Limb (tissue), 2 donors: ENCODE data around the gene TNNI3K.

ENCODE experiments used
- DNase-seq, 2 donors: peaks; one replicate each; pipeline ENCODE4 v3.0.0-alpha.2; 2016; ENCODE audit errors: extremely low spot score in 2 of 2

TNNI3K gene

DNA sequence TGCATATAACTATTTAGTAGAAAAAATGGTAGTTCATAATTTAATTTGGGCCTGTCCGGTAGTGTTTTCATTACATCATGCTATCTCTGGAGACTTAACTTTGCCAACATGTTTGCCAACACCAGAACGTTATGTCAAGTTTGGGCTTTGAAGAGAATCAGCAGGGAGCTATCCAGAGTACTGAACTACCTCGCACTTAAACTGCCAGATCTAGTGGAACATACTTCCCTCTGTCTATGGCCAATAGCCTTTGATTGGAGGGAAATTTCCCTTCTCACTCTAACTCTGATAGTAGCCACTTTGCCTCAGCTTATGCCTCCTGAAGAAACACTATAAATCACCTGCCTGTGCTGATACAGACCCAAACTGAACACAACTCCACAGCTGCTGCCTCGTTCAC lies 267.2 kb downstream of the TNNI3K start:
- peak in 1 of 2 donors; percentile 71 for DNase-seq

DNA sequence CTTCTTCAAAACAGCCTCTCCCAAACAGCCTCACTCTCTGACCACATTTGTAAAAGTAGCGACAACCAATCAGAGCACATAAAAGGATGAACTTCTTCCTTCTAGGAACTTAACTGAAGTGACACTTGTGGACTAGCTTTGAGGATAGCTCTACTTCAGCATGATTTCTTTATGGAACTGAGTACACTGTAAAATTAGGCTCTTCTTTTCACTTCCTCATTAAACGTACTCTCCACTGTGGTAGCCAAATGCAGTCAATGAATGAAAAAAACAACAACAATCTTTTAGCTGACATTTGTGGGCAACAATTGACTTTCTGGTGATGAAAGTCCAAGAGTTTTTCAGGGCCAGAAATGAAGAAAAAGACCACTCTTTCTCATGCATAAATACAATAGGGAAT lies 267.7 kb downstream of the TNNI3K start:
- no peak for DNase-seq

DNA sequence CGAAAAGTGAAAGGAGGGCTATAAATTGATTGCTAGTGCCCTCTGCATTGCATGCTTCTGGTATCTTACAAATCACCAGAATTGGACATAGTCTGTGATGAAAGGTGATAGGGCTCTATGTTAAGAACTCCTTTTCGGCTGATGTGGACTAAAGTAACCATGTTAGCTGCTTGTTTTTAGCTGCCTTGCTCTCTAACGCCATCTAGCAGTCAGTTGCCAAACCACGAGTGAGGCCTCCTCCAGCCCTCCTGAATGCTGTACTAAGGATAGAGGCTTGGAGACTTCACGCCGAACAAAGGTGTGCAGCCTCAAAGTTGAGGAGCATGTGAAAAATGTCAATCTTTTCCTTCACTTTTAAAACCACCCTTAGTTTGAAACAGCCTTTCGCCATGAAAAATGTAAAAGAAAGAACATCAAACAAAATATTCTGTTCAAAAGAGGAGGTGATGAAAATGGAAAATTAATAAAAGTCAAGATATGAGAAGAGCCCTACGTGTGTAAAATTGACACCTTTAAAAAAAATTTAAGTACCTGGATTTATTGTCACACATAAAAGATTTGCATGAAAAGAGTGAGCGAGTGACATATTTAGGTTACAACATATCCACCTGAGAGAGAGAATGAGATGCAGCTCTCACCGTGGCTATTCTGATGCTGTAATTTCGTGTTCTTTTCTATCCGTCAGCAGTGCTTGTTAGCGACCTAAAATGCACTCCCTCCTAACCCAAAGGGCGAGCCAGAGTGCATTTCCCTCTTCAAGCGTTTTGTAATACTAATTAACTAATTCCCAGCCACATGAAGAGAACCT lies 269.1 kb downstream of the TNNI3K start:
- DNase-seq, result peak; percentile 23 to 74

DNA sequence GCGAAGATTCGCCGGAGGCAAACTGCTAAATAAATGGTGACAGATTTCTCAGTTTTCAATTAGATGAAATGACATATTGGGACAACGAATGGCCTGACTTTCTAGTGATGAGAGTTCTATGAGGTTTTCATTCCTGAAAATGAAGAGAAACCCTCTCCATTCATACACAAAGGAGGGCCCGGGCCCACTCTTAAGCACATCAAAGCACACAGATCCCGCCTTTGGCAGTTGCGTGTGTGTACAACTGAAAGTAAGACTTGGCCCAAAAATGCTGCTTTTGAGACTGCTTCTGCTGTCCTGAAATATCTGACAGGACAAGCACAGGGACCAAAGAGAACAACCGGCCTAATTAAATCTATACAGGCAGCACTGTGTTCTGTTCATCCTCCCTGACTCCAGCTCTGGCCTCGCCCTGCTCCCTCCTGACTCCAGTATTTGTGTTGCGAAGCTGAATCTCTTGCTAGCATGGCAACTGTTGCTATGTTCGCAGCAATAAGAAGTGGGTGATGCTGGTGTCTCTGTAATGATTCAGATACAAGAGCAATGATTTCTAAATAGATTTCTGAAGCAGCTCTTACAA lies 269.8 kb downstream of the TNNI3K start:
- DNase-seq, result peak in 1 of 2 donors; percentile 35

DNA sequence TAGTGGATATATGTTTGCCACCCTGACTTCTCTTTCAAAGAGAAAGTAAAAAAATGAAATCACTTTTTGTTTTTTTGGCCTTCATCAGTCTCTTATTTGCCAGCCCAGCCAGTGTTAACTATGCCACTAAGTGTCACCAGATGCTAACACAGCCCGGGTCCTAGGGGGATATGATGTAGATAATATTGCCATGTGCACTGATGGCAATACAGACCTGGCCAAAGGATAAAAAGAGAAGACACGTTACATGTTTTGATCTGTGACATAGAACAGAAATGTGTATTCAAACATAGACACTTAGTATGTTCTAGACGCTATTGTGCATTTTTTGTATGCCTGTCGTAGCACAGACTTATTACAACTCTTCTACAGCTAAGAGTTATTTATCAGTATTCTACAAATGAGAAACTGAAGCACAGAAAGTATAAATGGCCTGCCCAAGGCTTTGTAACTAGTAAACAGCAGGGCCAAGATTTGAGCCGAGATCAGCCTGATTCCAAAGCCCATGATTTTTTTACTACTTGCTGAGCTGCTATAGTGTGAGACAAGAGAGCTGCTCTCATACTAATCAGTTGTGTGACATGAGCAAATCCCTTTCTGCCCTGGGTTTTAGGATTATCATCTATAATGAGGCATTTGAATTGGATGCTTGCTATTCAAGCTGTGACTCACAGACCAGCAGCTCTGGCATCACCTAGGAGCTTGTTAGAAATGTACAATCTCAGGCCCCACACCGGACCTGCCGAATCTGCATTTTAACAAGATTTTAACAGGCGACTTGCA lies 270.9 kb downstream of the TNNI3K start:
- DNase-seq, result no peak

DNA sequence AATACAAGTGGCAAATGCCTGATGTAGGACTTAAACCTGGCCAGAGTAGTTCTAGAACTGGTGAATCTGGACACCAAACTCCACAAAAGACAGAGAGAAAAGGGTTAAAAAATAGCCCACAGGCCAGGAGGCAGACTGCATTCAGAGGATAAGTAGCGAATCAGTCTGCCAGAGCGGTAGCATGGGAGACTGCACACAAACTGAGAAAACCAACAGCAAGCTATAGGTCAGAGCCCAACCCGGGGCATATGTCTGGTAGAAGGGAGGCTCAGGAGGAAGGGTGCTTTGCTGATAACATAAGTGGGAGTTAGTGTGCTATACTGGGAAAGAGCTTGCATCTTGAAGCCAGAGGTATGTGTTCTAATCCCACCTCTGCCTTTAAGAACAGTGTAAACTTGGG lies 273.3 kb downstream of the TNNI3K start:
- DNase-seq, result no peak

DNA sequence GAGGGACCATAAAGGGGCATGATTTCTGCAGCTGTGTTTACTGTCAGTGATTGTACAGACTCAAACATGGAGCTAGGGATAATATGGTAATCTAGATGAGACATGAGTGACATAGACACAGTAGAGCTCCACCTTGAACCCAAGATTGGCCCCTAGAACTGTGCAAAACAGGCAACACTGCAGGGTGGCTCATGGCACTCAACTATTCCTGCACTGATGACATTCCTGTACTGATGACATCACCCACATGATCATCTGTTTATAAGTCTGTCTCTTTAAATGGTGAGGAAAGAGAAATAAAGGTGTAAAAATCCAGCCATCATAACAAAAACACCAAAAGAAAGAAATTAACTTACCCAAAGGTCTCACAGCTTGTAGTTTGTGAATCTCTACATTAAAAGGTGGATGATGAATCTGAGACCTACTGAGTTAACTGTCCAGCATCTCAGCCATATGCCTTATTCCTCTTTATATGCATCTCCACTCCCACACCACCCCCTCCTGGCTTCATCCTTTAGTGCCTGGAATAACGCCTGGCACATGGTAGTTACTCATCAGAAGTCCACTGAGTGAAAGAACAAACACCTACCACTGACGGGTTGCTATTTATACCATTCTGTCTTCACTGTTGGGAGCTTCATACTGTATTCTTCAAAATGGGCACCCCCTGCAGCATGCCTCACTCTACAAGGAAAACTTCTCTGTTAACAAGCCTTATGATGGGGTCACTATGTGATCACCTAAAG lies 277.2 kb downstream of the TNNI3K start, which contains the start of gene LRRC53:
Gene LRRC53 (minus strand): TSS at position 442 of the 746 bp plus-strand sequence. CDS start 29,262 bp downstream, outside the sequence.
- DNase-seq, result no peak

DNA sequence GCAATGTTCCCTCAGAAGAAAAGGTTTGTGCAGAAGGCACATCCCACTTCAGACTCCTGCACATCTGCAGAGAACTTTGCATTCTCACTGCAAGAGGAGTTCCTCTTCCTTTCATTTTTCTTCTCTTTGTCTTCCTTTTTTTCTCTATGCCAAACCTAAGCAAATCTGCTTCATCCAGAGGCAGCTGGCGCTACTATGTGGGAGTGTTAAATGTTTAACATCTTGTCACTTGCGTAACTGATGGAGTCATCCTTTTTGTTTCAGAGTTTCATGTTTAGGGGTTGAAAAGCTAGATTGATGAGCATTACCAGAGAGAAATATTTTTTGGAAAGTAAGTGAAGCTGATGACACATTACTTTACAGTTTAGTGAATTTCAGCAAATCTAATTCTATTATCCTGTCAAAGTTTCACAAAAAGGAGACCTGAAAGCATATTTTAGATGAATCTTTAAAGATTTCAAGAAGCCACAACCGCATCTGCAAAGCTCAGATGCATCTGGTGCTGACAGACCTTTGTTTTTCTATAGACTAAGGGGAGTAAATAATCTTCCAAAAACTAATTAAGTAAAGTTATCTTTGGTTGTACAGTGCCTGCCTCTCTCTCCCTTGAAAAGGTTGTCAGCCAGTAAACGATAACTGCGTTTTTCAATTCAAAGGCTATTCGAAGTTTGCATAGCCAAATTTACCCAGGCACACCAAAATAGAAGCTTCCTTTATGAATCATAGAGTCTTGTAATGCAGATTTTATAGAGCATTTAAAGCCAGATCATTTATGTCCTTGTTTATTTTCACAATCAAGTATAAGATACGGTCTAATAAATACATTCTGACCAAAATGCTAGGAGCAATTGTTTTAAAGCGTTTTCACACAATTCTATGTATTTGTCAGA lies 278.5 kb downstream of the TNNI3K start:
- DNase-seq, result no peak

DNA sequence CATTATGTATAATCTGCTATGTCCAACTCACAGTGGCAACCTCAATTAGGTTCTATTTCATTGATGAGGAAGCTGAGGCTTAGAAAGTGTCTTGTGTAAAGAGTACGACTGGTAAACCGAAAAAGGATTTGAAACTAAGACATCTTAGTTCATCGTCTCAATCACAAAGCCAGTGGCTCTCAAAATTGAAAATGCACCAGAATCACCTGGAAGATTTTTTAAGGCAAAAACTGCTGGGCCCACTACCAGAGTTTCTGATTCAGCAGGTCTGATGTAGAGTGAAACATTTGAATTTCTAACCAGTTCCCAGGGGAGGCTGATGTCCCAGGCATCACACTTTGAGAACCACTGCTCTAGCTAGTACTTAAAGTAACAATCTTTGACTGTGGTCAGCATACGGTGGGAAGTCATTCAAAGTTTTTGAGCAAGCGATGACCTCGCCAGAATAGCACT lies 282.4 kb downstream of the TNNI3K start:
- DNase-seq, result no peak

DNA sequence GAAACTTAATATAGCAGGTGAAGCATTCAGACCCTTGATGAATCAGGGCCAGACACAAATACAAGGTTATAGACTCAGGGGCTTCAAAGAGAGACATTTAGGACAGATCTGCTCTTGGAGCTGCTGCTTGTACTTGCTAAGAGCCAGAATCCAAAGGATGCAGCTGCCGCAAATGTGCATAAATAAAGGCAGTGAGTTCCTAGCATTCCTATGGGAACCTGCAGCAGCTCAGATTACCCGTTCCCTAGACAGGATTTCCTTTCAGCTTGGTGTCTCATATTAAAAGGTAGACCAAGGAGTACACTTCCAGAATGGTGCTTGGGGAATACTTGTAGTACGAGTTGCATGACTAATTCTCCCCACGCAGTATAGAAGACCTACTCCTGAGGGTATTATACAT lies 287.0 kb downstream of the TNNI3K start:
- peak in 1 of 2 donors; percentile 32 for DNase-seq

DNA sequence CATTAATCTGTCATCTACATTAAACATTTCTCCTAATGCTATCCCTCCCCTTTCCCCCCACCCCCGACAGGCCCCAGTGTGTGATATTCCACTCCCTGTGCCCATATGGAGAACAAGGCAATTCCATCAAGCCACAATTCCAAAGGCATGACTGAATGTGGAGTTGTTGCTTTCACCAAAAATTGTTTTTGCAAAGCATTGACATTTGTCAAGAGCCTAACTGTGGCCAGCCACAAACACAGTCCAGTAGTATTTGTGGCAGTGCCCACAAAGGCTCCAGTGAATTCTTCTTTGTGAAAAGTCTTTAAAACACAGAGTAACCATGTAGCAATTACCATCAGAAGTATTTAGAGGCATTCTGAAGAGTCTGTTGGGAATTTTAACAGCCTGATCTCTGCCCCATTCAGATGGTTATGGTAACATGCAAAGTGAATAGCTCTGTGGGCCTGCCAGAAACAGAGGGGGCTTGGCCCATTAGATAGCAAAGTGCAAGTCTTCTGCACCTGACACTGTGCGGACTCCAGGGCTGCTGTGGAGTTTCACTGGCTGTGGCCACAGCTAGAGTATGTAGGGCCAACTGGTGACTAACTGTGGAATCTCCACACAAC lies 288.8 kb downstream of the TNNI3K start:
- no peak for DNase-seq

DNA sequence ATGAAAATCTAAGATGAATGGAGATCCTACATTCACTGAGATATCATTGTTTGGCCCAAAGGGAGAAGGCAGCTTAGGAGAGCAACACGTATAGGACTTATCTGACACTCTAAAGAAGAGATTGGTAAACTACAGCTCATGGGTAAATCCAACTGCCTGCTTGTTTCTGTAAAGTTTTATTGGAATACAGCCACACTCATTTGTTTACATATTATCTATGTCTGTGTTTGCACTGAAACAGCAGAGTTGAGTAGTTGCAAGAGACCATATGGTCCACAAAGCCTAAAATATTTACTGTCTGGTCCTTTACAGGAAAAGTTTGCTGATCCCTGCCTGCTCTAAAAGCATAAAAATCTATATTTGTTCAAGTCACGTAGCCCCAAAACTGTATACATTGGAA lies 291.5 kb downstream of the TNNI3K start:
- DNase-seq, result no peak

DNA sequence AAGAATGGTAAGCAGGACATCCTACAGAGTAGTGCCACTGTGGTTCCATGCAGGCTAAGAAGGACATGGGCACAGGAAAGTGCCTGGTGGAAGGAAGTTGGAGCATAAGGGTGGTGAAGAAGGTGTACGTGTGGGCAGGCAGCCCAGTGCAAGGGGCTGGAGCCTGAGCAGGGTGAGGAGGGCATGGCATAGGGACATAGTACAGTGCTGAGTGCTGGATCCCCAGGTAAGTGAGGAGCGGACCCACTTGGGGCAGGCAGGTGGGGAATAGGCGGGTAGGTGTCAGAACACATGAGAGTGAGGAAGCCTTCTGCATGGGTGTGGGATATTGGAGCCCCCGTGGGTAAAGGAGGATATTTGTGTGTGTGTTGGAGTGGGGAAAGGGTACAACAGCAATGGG lies 292.9 kb downstream of the TNNI3K start:
- no peak for DNase-seq

DNA sequence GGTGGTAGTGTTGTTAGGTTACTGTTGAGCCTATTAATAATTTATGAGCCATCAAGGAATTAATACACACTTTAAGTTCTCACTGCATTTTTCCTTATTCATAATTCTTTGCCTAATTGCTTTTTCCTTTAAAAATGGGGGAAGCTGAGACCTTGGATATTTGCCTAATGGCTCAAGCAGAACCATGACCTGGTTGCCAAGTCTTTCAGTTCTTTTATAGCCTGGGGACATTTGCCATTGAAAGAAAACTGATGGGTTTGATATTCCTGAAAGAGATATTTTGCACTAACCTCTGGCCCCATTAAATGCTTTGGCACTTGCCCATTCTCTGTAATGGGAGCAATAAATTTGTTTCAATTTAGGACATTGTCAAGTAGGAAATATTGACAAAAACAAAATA lies 295.7 kb downstream of the TNNI3K start:
- DNase-seq, result no peak

DNA sequence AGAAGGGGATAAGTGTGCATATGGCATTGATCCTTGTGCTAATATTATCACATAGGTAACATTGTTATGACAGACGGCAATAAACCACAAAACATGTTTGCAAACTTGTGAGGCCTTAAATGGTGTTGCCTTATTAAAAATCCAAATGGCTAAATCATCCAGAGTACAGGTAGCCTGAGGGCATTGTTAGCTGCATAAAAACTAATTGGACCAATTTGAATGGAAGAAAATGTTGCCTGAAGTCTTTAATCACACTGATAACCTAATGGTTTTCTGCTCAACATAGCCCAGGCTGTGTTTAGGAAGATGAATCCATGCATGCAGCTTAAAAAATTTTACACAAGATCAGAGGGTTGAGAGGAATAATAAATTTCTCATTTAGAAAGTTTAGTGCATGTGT lies 296.6 kb downstream of the TNNI3K start:
- no peak for DNase-seq

DNA sequence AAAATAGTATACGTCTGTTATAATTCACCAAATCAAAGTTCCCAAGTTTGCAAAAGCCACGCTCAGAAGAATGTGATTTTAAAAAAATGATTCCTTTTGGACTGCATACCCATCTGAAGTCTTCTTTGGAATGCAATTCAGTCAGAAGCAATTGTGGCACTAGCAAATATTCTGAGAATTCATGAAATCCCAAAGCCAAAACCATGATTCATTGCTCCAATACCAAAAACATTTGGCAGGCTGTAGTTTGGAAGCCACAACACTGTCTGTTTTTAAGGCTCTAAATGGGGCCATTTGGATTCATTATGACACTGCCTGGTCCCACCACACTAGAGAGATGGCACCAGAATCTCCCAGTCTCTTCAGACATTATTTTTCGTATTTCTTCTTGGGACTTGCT lies 299.1 kb downstream of the TNNI3K start:
- DNase-seq, result no peak

DNA sequence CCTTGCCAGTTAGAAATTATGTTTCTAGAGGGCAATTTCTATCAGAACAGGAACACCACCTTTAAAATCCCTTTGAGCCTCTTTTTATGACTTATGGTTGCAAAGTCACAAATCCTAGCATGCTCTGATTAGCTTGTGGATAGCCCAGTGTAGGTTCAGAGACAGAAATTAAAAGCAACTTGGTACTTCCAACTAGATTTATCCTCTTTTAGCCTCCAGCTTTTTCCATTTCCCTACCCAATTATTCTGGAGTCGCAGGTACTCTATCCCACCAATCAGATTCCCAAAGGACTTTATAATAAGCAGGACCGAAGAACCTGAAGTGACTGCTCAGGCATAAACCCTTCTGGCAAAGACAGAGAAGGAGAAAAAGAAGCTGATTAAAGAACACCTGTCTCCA lies 310.6 kb downstream of the TNNI3K start:
- DNase-seq, result no peak

DNA sequence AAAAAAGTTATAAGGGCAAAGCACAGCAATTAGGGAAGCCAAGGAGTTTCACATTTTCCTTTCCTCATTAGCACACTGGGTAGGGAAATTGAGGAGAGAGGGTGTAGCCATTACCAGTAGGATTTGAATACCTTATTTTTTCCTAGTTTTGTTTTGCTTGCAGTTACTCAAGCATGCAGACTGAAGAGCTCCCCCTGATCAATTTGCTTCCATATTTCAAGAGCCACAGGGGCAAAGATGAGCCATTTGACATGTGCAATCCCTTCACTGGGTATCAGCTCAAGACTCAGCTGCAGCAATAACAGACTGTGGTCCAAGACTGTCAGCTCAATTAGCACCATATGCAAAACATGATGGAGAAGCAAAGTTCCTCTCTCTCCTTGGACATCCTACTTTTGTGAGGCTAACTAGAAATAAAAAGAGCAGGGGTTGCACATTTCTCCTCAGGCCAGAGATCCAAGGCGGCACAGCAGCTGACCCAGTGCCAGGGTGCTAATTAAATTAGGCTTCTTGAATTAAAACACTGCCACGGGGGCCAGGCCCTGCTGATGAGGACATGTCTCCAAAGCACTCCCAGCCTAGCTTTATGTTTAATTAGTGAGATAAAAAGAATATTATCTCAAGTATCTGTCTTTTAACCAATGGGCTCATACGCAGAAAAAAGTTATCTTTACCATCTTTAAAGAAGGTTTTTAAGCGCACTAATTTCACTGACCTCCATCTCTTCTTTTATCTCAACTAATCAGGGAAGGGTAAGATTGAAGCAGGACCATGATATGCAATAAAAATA lies 314.0 kb downstream of the TNNI3K start:
- DNase-seq, result no peak

DNA sequence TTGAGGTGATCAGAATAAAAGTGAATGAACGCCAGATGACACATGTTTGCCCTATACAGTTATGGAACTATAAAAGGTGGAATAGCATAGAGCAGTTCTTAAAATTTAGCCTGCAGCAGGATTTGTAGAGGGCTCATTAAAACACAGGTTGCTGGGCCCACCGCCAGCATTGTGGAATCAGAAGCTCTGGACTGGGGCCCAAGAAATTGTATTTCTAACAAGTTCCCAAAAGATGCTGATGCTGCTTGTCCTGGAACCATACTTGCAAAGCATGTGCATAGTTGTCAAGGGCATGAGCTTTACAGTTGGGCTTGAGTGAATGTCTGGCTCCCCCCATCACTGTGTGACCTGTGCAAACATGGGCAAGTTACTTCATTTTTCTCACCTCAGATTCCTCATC lies 314.7 kb downstream of the TNNI3K start:
- no peak for DNase-seq
